PFSK-1 (cell line): ENCODE results near the gene AMIGO2.

Experiments
- FOXP2 ChIP-seq: optimal IDR thresholded peaks from 2 replicates; pipeline ENCODE3; 2011; ENCODE audit warnings: borderline replicate concordance, control low read depth, inconsistent platforms; ENCODE audit not compliant: insufficient read depth; ENCODE audit errors: extremely low read length, extremely low read depth
- POLR2AphosphoS5 ChIP-seq: IDR thresholded peaks from 2 replicates; pipeline ENCODE4 v1.6.1; 2012; ENCODE audit warnings: low read depth, mild to moderate bottlenecking, control low read depth, low read length, moderate library complexity
- REST ChIP-seq, 2 experiments: IDR thresholded peaks; 2 replicates each; pipeline versions ENCODE4 v1.6.1 to v1.8.0; 2011 to 2012; ENCODE audit warnings: low read depth in 2 of 2, low read length in 2 of 2, control low read depth in 1 of 2, inconsistent platforms in 1 of 2, mild to moderate bottlenecking in 1 of 2, moderate library complexity in 1 of 2; ENCODE audit not compliant: insufficient read depth in 1 of 2
- SIN3A ChIP-seq: IDR thresholded peaks from 2 replicates; pipeline ENCODE4 v1.6.1; 2012; ENCODE audit warnings: mild to moderate bottlenecking, low read length, moderate library complexity, borderline replicate concordance; ENCODE audit not compliant: insufficient read depth
- TAF1 ChIP-seq: IDR thresholded peaks from 2 replicates; pipeline ENCODE4 v1.6.1; 2012; ENCODE audit warnings: low read length, control low read depth, borderline replicate concordance; ENCODE audit not compliant: insufficient read depth

AMIGO2 gene

GRCh38 chr12:47033789-47034555, 45.8 kb downstream of the AMIGO2 start:
- no peak for TF ChIP-seq FOXP2
- TF ChIP-seq SIN3A = no peak
- TF ChIP-seq TAF1 = no peak

- TF ChIP-seq SIN3A (no peak), POLR2AphosphoS5 (no peak), FOXP2 (no peak), REST (IDR thresholded peaks at IDR 0.05; ENCODE audit: insufficient read depth in 1 of 2, low read depth in 2 of 2, low read length in 2 of 2) (no peak), TAF1 (no peak)
These were observed 46.7 kb downstream of the AMIGO2 start for GRCh38 chr12:47033081-47033480.

DNA sequence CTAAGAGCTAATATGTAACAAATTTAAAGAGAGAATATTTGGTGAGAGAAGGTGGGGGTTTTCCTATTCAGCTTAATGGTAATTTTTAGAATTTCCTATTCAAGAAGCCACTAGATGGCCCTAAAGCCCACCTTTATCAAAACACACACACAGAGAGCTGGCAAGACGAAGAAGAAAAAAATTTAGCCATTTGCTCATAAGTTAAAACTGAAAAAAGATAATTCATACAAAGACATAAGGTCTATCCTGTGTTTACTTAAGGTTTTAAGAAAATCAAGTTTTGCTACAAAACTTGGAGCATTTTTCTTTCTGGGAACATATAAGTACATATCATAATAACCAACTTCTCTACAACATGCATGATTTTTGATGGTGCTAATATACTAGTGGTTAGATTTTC, 47.1 kb downstream of the AMIGO2 start:
- TF ChIP-seq POLR2AphosphoS5 (no peak), FOXP2 (no peak)

DNA sequence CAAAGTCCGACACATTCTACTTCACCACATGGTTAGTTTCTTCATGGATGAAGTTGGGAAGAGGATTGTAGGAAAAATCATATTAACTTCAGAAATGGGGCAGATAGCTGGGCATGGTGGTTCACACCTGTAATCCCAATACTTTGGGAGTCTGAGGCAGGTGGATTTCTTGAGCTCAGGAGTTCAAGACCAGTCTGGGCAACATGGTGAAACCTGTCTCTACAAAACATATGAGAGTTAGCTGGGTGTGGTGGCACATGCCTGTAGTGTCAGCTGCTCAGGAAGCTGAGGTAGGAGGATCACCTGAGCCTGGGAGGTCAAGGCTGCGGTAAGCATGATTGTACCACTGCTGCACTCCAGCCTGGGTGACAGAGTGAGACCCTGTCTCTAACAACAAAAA, 49.9 kb downstream of the AMIGO2 start:
- TF ChIP-seq FOXP2 (no peak), TAF1 (no peak), SIN3A (no peak), POLR2AphosphoS5 (no peak), REST (IDR thresholded peaks at IDR 0.05; ENCODE audit: insufficient read depth in 1 of 2, low read depth in 2 of 2, low read length in 2 of 2) (no peak)

GRCh38 chr12:47028981-47029708, 50.6 kb downstream of the AMIGO2 start:
- TF ChIP-seq FOXP2 (no peak), SIN3A (no peak), REST (IDR thresholded peaks at IDR 0.05; ENCODE audit: insufficient read depth in 1 of 2, low read depth in 2 of 2, low read length in 2 of 2) (no peak), TAF1 (no peak), POLR2AphosphoS5 (no peak)

- TF ChIP-seq SIN3A (no peak), TAF1 (no peak)
These were observed 51.6 kb downstream of the AMIGO2 start for GRCh38 chr12:47028186-47028585.
